Caco-2 (cell line): ENCODE measurements around the gene CCDC70. TPM values are rescaled to one million over a fixed set of nuclear protein-coding genes. Genes with fewer than 3 reads are reported as not detected.

Experiments used
- BruUV-seq: library from RNA; stranded (reverse); fragments of 400-500 nt; replicated peaks from 2 replicates; lab custom pipeline; 2021; lab: Mats Ljungman, UMichigan
- CTCF ChIA-PET: fragments of 300-600 bp; sonication (Branson Sonifier 250); formaldehyde crosslinking; loops from one replicate; lab custom pipeline; 2022; ENCODE audit warnings: antibody characterized with exemption; lab: Charles Lee
- POLR2A ChIA-PET: fragments of 300-600 bp; sonication (Branson Sonifier 250); formaldehyde crosslinking; loops from one replicate; lab custom pipeline; 2022; ENCODE audit warnings: antibody characterized with exemption; lab: Charles Lee
- DNase-seq, 2 experiments: peaks; one replicate each; pipeline versions ENCODE4 v3.0.0 to v3.0.0-alpha.2; 2020 to 2022
- H3K27me3 ChIP-seq: replicated peaks from 2 replicates; pipeline ENCODE4 v1.6.0; 2011; ENCODE audit warnings: low read length; ENCODE audit not compliant: control insufficient read depth, insufficient read depth
- H3K36me3 ChIP-seq: 2 replicates; pipeline ENCODE4 v1.5.1; 2011; ENCODE audit warnings: low read length; ENCODE audit not compliant: control insufficient read depth, insufficient read depth
- H3K4me1 ChIP-seq: fragments of 250-450 bp; sonication (Bioruptor Pico); 2 replicates; pipeline ENCODE4 v1.5.1; 2020; ENCODE audit warnings: mild to moderate bottlenecking
- H3K4me3 ChIP-seq: 2 replicates; pipeline ENCODE4 v1.5.1; 2011; ENCODE audit warnings: low read depth, mild to moderate bottlenecking, control low read depth, low read length
- H3K9me3 ChIP-seq: fragments of 250-450 bp; sonication (Bioruptor Pico); 2 replicates; pipeline ENCODE4 v1.5.1; 2020; ENCODE audit warnings: mild to moderate bottlenecking, moderate library complexity
- H3K27ac Mint-ChIP-seq: one replicate; pipeline ENCODE4 v1.8.0; 2022; ENCODE audit warnings: mixed read lengths; ENCODE audit not compliant: unreplicated experiment
- H3K27me3 Mint-ChIP-seq: one replicate; pipeline ENCODE4 v1.8.0; 2022; ENCODE audit warnings: mixed read lengths; ENCODE audit not compliant: insufficient read depth, unreplicated experiment
- H3K36me3 Mint-ChIP-seq: one replicate; pipeline ENCODE4 v1.8.0; 2022; ENCODE audit warnings: mild to moderate bottlenecking, mixed read lengths; ENCODE audit not compliant: insufficient read depth, unreplicated experiment
- H3K4me1 Mint-ChIP-seq: one replicate; pipeline ENCODE4 v1.8.0; 2022; ENCODE audit warnings: low read depth, mixed read lengths; ENCODE audit not compliant: unreplicated experiment
- H3K4me3 Mint-ChIP-seq: one replicate; pipeline ENCODE4 v1.8.0; 2022; ENCODE audit warnings: mild to moderate bottlenecking, moderate library complexity, mixed read lengths; ENCODE audit not compliant: unreplicated experiment
- H3K9me3 Mint-ChIP-seq: one replicate; pipeline ENCODE4 v1.8.0; 2022; ENCODE audit warnings: mixed read lengths; ENCODE audit not compliant: unreplicated experiment
- CTCF ChIP-seq, 2 experiments: fragments of 200-600 bp in 1 of 2; IDR thresholded peaks; 1 replicate in 1 of 2; 2 replicates in 1 of 2; pipeline versions ENCODE4 v1.5.1 to v1.8.0; 2011 to 2022; ENCODE audit warnings: antibody characterized with exemption in 1 of 2, control low read depth in 1 of 2, inconsistent platforms in 1 of 2, low read depth in 1 of 2, low read length in 1 of 2, mild to moderate bottlenecking in 1 of 2, moderate library complexity in 1 of 2; ENCODE audit not compliant: insufficient read depth in 1 of 2, severe bottlenecking in 1 of 2, unreplicated experiment in 1 of 2
- intact Hi-C: fragments of 100-400 bp; cut with micrococcal nuclease; formaldehyde crosslinking; loops from one replicate; pipeline ENCODE4 v1.10.0; 2022; ENCODE audit not compliant: unreplicated experiment
- total RNA-seq: library from RNA; stranded (reverse); gene quantifications from 2 replicates; pipeline ENCODE4 v1.2.3, GENCODE V29; 2022

CCDC70 gene
- total RNA-seq, 1 experiment from 2014 or later = not detected

GRCh38 chr13:51839711-51840540 is 21.8 kb upstream of the CCDC70 start:
- TF ChIP-seq CTCF (IDR thresholded peaks at IDR 0.05; ENCODE audit: insufficient read depth in 1 of 2, low read depth in 1 of 2, low read length in 1 of 2, severe bottlenecking in 1 of 2, unreplicated experiment in 1 of 2) = no peak
- Histone ChIP-seq H3K9me3 (no peaks in the 10 kb centered on the region), H3K27me3 (no peaks in the 10 kb centered on the region), H3K4me3 (no peak overlapping the region), H3K4me1 (no peaks in the 10 kb centered on the region), H3K36me3 (no peaks in the 10 kb centered on the region)
- BruUV-seq = no TSS peak
- Mint-ChIP-seq H3K36me3 (no peaks in the 10 kb centered on the region), H3K4me1 (peaks cover 3% of the 10 kb centered on the region), H3K27ac (no peak overlapping the region), H3K9me3 (no peaks in the 10 kb centered on the region), H3K27me3 (no peaks in the 10 kb centered on the region), H3K4me3 (no peak overlapping the region)
- intact Hi-C loops = no loop called here
- ChIA-PET CTCF (no interaction called here), POLR2A (no interaction called here)
- DNase-seq = no peak

- H3K27me3 Mint-ChIP-seq = no peaks in the 10 kb centered on the region
- POLR2A ChIA-PET = no interaction called here
These were observed 20.9 kb upstream of the CCDC70 start for GRCh38 chr13:51840917-51841316.

GRCh38 chr13:51841732-51842131 is 20.0 kb upstream of the CCDC70 start:
- TF ChIP-seq CTCF (IDR thresholded peaks at IDR 0.05; ENCODE audit: insufficient read depth in 1 of 2, low read depth in 1 of 2, low read length in 1 of 2, severe bottlenecking in 1 of 2, unreplicated experiment in 1 of 2) = no peak
- Mint-ChIP-seq H3K4me1 (peaks cover 7% of the 10 kb centered on the region), H3K4me3 (no peak overlapping the region), H3K27me3 (no peaks in the 10 kb centered on the region), H3K9me3 (no peaks in the 10 kb centered on the region), H3K27ac (no peak overlapping the region), H3K36me3 (no peaks in the 10 kb centered on the region)
- no peaks in the 10 kb centered on the region for H3K36me3 ChIP-seq
- DNase-seq = no peak
- H3K9me3 ChIP-seq = no peaks in the 10 kb centered on the region
- BruUV-seq = no TSS peak
- no peak overlapping the region for H3K4me3 ChIP-seq
- ChIA-PET POLR2A (no interaction called here), CTCF (no interaction called here)
- no peaks in the 10 kb centered on the region for H3K4me1 ChIP-seq
- intact Hi-C loops = no loop called here
- no peaks in the 10 kb centered on the region for H3K27me3 ChIP-seq

More at GRCh38 chr13:51840917-51841316, 20.9 kb upstream of the CCDC70 start:
- H3K9me3 Mint-ChIP-seq = no peaks in the 10 kb centered on the region
- H3K4me3 Mint-ChIP-seq = no peak overlapping the region
- no peaks in the 10 kb centered on the region for H3K4me1 ChIP-seq
- no TSS peak for BruUV-seq
- CTCF ChIA-PET = no interaction called here
- no peak for DNase-seq
- no peaks in the 10 kb centered on the region for H3K9me3 ChIP-seq
- no peak overlapping the region for H3K4me3 ChIP-seq
- H3K36me3 Mint-ChIP-seq = no peaks in the 10 kb centered on the region
- TF ChIP-seq CTCF (IDR thresholded peaks at IDR 0.05; ENCODE audit: insufficient read depth in 1 of 2, low read depth in 1 of 2, low read length in 1 of 2, severe bottlenecking in 1 of 2, unreplicated experiment in 1 of 2) = no peak
- H3K27ac Mint-ChIP-seq = no peak overlapping the region
- intact Hi-C loops = no loop called here
- H3K36me3 ChIP-seq = no peaks in the 10 kb centered on the region
- no peaks in the 10 kb centered on the region for H3K27me3 ChIP-seq
- H3K4me1 Mint-ChIP-seq = peaks cover 7% of the 10 kb centered on the region
